SU-DHL-6 (cell line): ENCODE results near the gene NHS.

Source experiments
- H2AFZ ChIP-seq: fragments of 200-600 bp; sonication (generic); 2 replicates; pipeline ENCODE4 v1.6.1; 2014; ENCODE audit warnings: low read depth, mild to moderate bottlenecking, moderate library complexity, mixed read lengths, antibody characterized with exemption, low read length; ENCODE audit not compliant: severe bottlenecking
- H3F3A ChIP-seq: fragments of 200-600 bp; shearing (Covaris generic); 2 replicates; pipeline ENCODE4 v1.6.0; 2016; ENCODE audit warnings: antibody characterized with exemption, mild to moderate bottlenecking; ENCODE audit not compliant: insufficient read depth
- H3K27ac ChIP-seq: fragments of 200-600 bp; sonication (generic); 2 replicates; pipeline ENCODE4 v1.5.1; 2016; ENCODE audit warnings: low read depth, mild to moderate bottlenecking, low read length, moderate library complexity, mixed read lengths
- H3K27me3 ChIP-seq: fragments of 200-600 bp; sonication (generic), shearing (Covaris generic); 2 replicates; pipeline ENCODE4 v1.6.0; 2014; ENCODE audit warnings: mild to moderate bottlenecking, low read length
- H3K36me3 ChIP-seq: fragments of 200-600 bp; sonication (generic); 2 replicates; pipeline ENCODE4 v1.6.1; 2014; ENCODE audit warnings: mild to moderate bottlenecking, low read length, mixed read lengths
- H3K4me2 ChIP-seq: fragments of 300-600, 200-600 bp; shearing (Covaris generic), sonication (generic); 2 replicates; pipeline ENCODE4 v1.6.0; 2014; ENCODE audit warnings: low read length, low read depth, mild to moderate bottlenecking; ENCODE audit not compliant: poor library complexity, severe bottlenecking
- H3K4me3 ChIP-seq: fragments of 200-600 bp; sonication (generic); 2 replicates; pipeline ENCODE4 v1.5.1; 2014; ENCODE audit warnings: antibody characterized with exemption, low read length, mild to moderate bottlenecking, mixed read lengths; ENCODE audit not compliant: insufficient read depth, poor library complexity, severe bottlenecking
- H3K79me2 ChIP-seq: fragments of 200-600 bp; sonication (generic); 2 replicates; pipeline ENCODE4 v1.6.1; 2014; ENCODE audit warnings: mild to moderate bottlenecking, low read length, moderate library complexity; ENCODE audit not compliant: insufficient read depth
- H3K9ac ChIP-seq: fragments of 200-600 bp; sonication (generic); 2 replicates; pipeline ENCODE4 v1.7.0; 2014; ENCODE audit warnings: mild to moderate bottlenecking, low read length
- H3K9me2 ChIP-seq: fragments of 200-600 bp; sonication (generic); replicated peaks from 2 replicates; pipeline ENCODE4 v1.6.1; 2014; ENCODE audit warnings: low read length; ENCODE audit not compliant: insufficient read depth
- H3K9me3 ChIP-seq: fragments of 200-600 bp; sonication (generic); 2 replicates; pipeline ENCODE4 v1.6.1; 2014; ENCODE audit warnings: low read length, mixed read lengths; ENCODE audit not compliant: insufficient read depth
- H4K20me1 ChIP-seq: fragments of 200-600 bp; sonication (generic); 2 replicates; pipeline ENCODE4 v1.6.1; 2014; ENCODE audit warnings: low read depth, mild to moderate bottlenecking, antibody characterized with exemption, low read length, moderate library complexity, mixed read lengths
- CTCF ChIP-seq: fragments of 200-600 bp; sonication (generic); IDR thresholded peaks from one replicate; pipeline ENCODE4 v1.5.1; 2017; ENCODE audit warnings: antibody characterized with exemption, mild to moderate bottlenecking, low read length, moderate library complexity; ENCODE audit not compliant: insufficient read depth, poor library complexity, severe bottlenecking
- EZH2phosphoT487 ChIP-seq: fragments of 200-600 bp; sonication (generic), shearing (Covaris generic); conservative IDR thresholded peaks from 2 replicates; pipeline ENCODE4 v1.6.1; 2018; ENCODE audit warnings: mild to moderate bottlenecking, antibody characterized with exemption, low read length, moderate library complexity, mixed read lengths

Gene NHS

GRCh38 chrX:17679820-17680219 lies 304.8 kb downstream of the NHS start:
- Histone ChIP-seq H3K27me3 (no peaks in the 10 kb centered on the region), H3K36me3 (no peaks in the 10 kb centered on the region), H3K9ac (no peak overlapping the region), H3K9me2 (no peaks in the 10 kb centered on the region), H3K4me3 (no peak overlapping the region), H3K79me2 (no peaks in the 10 kb centered on the region), H3K4me2 (no peak overlapping the region), H3F3A (no peaks in the 10 kb centered on the region), H2AFZ (no peak overlapping the region), H3K9me3 (no peaks in the 10 kb centered on the region), H4K20me1 (no peaks in the 10 kb centered on the region), H3K27ac (no peak overlapping the region)
- TF ChIP-seq CTCF (no peak), EZH2phosphoT487 (no peak)

- TF ChIP-seq EZH2phosphoT487 (no peak), CTCF (no peak)
- Histone ChIP-seq H3K4me2 (no peak overlapping the region), H3K36me3 (no peaks in the 10 kb centered on the region)
Observed at GRCh38 chrX:17680732-17681413, 305.9 kb downstream of the NHS start.

GRCh38 chrX:17682259-17682658 lies 307.3 kb downstream of the NHS start:
- Histone ChIP-seq H3K27me3 (no peaks in the 10 kb centered on the region), H3K36me3 (no peaks in the 10 kb centered on the region), H3K4me2 (no peak overlapping the region), H4K20me1 (no peaks in the 10 kb centered on the region), H3K79me2 (no peaks in the 10 kb centered on the region), H3F3A (no peaks in the 10 kb centered on the region), H2AFZ (no peak overlapping the region), H3K4me3 (no peak overlapping the region), H3K9ac (no peak overlapping the region), H3K9me2 (no peaks in the 10 kb centered on the region), H3K27ac (no peak overlapping the region), H3K9me3 (no peaks in the 10 kb centered on the region)
- TF ChIP-seq EZH2phosphoT487 (no peak), CTCF (no peak)

More at GRCh38 chrX:17680732-17681413, 305.9 kb downstream of the NHS start:
- H3K79me2 ChIP-seq = no peaks in the 10 kb centered on the region
- no peaks in the 10 kb centered on the region for H3K9me2 ChIP-seq
- no peaks in the 10 kb centered on the region for H3K9me3 ChIP-seq
- no peaks in the 10 kb centered on the region for H4K20me1 ChIP-seq
- H3K27ac ChIP-seq = no peak overlapping the region
- no peaks in the 10 kb centered on the region for H3F3A ChIP-seq
- H2AFZ ChIP-seq = no peak overlapping the region
- no peak overlapping the region for H3K4me3 ChIP-seq
- H3K9ac ChIP-seq = no peak overlapping the region
- H3K27me3 ChIP-seq = no peaks in the 10 kb centered on the region
